Astrocyte of the spinal cord (primary cell): ENCODE data around the gene ME3.
"Not testable (repeated sequence)": the region's sequence is repeated elsewhere in the genome, so short reads cannot be mapped to it uniquely, and the experiment has no call there.

Source experiments
- DNase-seq: peaks from one replicate; pipeline ENCODE4 v3.0.0; 2011; ENCODE audit warnings: low read depth, low spot score
- H3K4me3 ChIP-seq: 2 replicates; pipeline ENCODE4 v1.5.1; 2011; ENCODE audit warnings: low read depth, mild to moderate bottlenecking, low read length, moderate library complexity
- in situ Hi-C: cut with HindIII; loops from 2 replicates; pipeline ENCODE4 v1.10.0; 2017; ENCODE audit warnings: low sequenced_read_pairs
- TF ChIP-seq, protein P1 (sequence below): IDR thresholded peaks from 2 replicates; pipeline ENCODE4 v1.5.1; 2012; ENCODE audit warnings: low read depth, mild to moderate bottlenecking, low read length, inconsistent platforms

ME3 gene

DNA sequence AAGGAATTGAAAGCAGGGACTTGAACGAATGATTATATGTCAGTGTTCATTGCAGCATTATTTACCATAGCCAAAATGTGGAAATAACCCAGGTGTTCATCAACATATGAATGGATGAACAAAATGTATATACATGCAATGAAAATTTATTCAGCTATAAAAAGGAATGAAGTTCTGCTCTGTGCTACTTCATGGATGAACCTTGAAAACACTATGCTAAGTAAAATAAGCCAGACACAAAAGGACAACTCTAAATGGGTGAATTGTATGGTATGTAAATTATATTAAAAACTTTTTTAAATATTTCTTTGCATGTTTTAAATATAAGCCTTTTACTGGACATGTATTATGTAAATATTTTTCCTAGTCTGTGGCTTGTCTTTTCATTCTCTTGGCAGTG lies 107.0 kb downstream of the ME3 start:
- TF ChIP-seq, protein P1, sequence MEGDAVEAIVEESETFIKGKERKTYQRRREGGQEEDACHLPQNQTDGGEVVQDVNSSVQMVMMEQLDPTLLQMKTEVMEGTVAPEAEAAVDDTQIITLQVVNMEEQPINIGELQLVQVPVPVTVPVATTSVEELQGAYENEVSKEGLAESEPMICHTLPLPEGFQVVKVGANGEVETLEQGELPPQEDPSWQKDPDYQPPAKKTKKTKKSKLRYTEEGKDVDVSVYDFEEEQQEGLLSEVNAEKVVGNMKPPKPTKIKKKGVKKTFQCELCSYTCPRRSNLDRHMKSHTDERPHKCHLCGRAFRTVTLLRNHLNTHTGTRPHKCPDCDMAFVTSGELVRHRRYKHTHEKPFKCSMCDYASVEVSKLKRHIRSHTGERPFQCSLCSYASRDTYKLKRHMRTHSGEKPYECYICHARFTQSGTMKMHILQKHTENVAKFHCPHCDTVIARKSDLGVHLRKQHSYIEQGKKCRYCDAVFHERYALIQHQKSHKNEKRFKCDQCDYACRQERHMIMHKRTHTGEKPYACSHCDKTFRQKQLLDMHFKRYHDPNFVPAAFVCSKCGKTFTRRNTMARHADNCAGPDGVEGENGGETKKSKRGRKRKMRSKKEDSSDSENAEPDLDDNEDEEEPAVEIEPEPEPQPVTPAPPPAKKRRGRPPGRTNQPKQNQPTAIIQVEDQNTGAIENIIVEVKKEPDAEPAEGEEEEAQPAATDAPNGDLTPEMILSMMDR, result no peak
- no peak overlapping the region for H3K4me3 ChIP-seq
- in situ Hi-C loops, result no loop called here
- DNase-seq, result no peak

DNA sequence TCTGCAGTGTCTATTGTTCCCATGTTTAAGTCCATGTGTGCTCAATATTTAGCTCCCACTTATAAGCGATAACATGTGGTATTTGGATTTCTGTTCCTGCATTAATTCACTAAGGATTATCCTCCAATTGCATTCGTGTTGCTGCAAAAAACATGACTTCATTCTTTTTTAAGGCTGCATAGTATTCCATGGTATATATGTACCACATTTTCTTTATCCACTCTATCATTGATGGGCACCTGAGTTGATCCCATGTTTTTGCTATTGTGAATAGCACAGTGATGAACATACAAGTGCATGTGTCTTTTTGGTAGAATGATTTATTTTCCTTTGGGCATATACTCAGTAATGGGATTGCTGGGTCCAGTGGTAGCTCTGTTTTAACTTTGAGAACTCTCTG lies 109.6 kb downstream of the ME3 start:
- in situ Hi-C loops, H3K4me3 ChIP-seq, DNase-seq: not testable (repeated sequence)

DNA sequence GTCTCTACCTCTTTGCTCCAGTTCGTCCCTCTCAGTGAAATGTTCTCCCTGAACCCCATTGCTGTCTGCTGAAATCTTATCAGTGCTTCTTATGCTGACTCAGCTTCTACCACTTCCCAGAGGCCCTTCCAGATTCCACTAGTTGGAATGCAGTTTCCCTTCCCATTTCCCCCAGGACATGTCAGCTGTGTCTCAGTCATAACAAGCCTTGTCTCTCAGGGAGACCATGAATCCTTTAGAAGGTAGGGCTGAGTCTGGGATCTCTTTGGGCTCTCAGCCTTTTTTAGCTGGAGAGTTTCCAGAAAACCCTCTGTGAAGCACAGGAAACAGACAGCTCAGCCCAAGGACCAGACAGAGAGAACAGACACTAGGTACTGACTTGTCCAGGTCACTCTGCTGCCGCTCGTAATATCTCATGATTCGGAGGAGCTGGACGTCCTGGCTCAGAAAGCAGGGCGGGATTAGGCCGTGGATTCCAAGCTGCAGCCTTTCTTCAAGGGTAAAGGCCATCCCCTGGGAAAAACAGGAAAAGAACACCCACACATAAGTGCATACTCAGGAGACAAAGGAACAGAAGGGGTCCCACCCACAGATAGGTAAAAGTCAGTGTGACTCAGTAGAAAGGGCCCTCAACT lies 113.0 kb downstream of the ME3 start:
- in situ Hi-C loops, result no loop called here
- H3K4me3 ChIP-seq, result no peak overlapping the region
- peak; percentile 84 for DNase-seq
- TF ChIP-seq, protein P1, result no peak

DNA sequence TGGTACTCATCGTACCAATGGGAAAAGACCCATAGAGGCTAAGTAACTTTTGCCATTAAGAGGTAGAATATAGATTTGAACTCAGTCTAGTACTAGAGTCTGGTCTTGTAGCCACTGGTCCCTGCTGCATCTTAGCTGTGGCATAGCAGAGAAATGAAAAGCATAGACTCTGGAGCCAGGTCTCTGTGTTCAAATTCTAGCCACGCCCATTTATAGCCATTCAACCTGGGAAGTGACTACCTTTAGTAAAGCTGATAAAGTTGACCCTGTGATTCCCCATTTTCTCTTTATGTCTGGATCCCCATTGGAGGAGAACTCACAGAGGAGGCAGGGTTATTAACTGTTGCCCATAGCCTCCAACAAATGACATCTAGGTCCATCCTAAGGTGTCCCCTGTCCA lies 113.6 kb downstream of the ME3 start:
- in situ Hi-C loops, result no loop called here
- no peak for DNase-seq
- TF ChIP-seq, protein P1, result no peak

DNA sequence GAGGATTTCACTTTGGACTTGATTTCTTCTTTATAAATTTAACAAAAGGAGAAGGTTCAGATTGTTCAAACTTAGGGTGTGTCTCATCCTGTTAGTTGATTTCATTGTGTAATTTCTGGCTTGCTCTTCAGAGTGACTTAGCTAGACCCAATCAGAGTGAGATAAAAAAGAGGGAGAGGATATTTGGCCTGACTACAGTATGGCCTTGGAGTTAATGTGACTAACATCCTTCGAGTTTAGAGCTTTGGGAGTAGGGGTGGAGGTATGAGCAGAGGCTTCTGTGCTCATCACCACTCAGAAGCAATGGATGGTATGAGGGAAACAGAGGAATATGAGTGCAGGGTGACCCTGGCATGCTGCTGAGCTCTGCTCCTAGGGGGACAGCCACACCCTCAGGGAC lies 114.2 kb downstream of the ME3 start:
- H3K4me3 ChIP-seq, result no peak overlapping the region
- TF ChIP-seq, protein P1, result no peak
- no peak for DNase-seq
- in situ Hi-C loops, result no loop called here

More for the DNA sequence above, 113.6 kb downstream of the ME3 start:
- H3K4me3 ChIP-seq, result no peak overlapping the region

DNA sequence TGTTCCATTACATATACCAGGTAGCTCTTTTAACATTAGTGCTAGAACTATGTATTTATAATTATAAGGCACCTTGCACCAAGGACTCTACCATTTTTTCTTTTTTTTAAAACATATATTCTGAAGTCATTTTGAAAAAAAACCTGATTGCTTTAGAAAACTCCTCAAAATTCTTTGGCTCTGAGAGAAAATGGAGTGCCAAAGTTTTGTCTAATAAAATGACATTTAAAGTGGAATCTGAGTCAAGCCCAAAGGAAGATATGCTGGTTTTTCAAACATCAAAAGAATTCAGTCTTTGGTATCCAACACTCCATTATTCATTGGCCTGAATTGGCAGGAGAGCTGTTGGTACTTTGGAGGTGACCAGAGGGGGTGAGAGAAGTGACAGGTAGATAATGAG lies 116.5 kb downstream of the ME3 start:
- in situ Hi-C loops, result no loop called here
- no peak for DNase-seq
- H3K4me3 ChIP-seq, result no peak overlapping the region
- TF ChIP-seq, protein P1, result no peak

DNA sequence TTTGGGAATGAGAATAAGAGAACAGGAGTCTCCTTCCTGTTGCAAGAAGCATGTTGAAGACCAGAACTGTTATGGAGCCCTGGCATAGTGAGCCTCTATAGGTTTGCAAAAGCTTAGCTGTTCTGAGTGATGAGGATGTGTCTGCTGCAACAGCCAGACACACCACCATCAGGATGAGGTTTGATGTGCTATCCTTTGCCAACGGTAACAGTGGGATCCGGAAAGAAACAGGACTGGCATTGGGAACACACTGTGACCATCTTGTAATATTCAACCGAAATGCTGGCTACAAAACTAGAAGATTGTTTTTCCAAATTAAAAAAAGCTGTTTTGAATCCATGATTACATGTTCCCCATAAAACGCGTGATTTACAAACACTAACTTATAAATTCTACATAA lies 117.0 kb downstream of the ME3 start:
- no peak for DNase-seq
- TF ChIP-seq, protein P1, result no peak
- H3K4me3 ChIP-seq, result no peak overlapping the region
- in situ Hi-C loops, result no loop called here
